K562 (cell line): Measurements from ENCODE around the gene ZNF487. TPM values are rescaled to one million over a fixed set of nuclear protein-coding genes. Genes with fewer than 3 reads are reported as not detected.

ENCODE experiments used
- DMBX1 ChIP-seq: fragments of 250-450 bp; sonication (Bioruptor Pico); IDR thresholded peaks from 2 replicates; pipeline ENCODE4 v1.8.0; 2022; ENCODE audit warnings: inconsistent platforms, mild to moderate bottlenecking, moderate library complexity, borderline replicate concordance
- EHMT2 ChIP-seq: fragments of 450-650 bp; IDR thresholded peaks from 2 replicates; pipeline ENCODE4 v1.6.1; 2018; ENCODE audit warnings: antibody characterized with exemption
- ELK1 ChIP-seq: sonication (generic); formaldehyde crosslinking; IDR thresholded peaks from 2 replicates; pipeline ENCODE4 v1.8.1; 2022; ENCODE audit warnings: missing genetic modification reagents
- HDAC3 ChIP-seq: fragments of 450-650 bp; IDR thresholded peaks from 2 replicates; pipeline ENCODE4 v1.6.1; 2018; ENCODE audit warnings: borderline replicate concordance, mild to moderate bottlenecking, moderate library complexity; ENCODE audit not compliant: partially characterized antibody
- HLTF ChIP-seq: fragments of 450-650 bp; IDR thresholded peaks from 2 replicates; pipeline ENCODE4 v1.6.1; 2016
- HMGN3 ChIP-seq: IDR thresholded peaks from 2 replicates; pipeline ENCODE4 v1.6.1; 2011; ENCODE audit warnings: borderline replicate concordance, low read depth, mild to moderate bottlenecking, mixed read lengths, low read length; ENCODE audit not compliant: insufficient read length; ENCODE audit errors: extremely low read depth
- HNRNPL ChIP-seq: fragments of 200-400 bp; formaldehyde crosslinking; IDR thresholded peaks from 2 replicates; pipeline ENCODE4 v1.6.1; 2017; ENCODE audit warnings: low read depth, mild to moderate bottlenecking, low read length
- MTA1 ChIP-seq: fragments of 450-650 bp; IDR thresholded peaks from 2 replicates; pipeline ENCODE4 v1.6.1; 2017; ENCODE audit warnings: borderline replicate concordance
- RFX5 ChIP-seq: IDR thresholded peaks from 2 replicates; pipeline ENCODE4 v1.6.1; 2011; ENCODE audit warnings: low read depth, mild to moderate bottlenecking, improper control_type of control experiment, low read length
- SMAD2 ChIP-seq: fragments of 150-350 bp; IDR thresholded peaks from 2 replicates; pipeline ENCODE4 v1.6.1; 2014; ENCODE audit warnings: low read depth, mild to moderate bottlenecking, low read length
- SMAD4 ChIP-seq: fragments of 250-450 bp; sonication (Bioruptor Pico); conservative IDR thresholded peaks from 2 replicates; pipeline ENCODE4 v1.8.0; 2021; ENCODE audit warnings: inconsistent platforms, mild to moderate bottlenecking, moderate library complexity
- TARDBP ChIP-seq: fragments of 450-650 bp; IDR thresholded peaks from 2 replicates; pipeline ENCODE4 v1.6.1; 2016
- TCF15 ChIP-seq: fragments of 250-450 bp; sonication (Bioruptor Pico); IDR thresholded peaks from 2 replicates; pipeline ENCODE4 v1.8.0; 2022; ENCODE audit warnings: moderate library complexity, mild to moderate bottlenecking, inconsistent platforms
- TEAD2 ChIP-seq: fragments of 450-650 bp; IDR thresholded peaks from 2 replicates; pipeline ENCODE4 v1.6.1; 2016; ENCODE audit warnings: missing genetic modification characterization, control low read depth, missing compliant biosample characterization
- ZBTB17 ChIP-seq: fragments of 450-650 bp; formaldehyde crosslinking; IDR thresholded peaks from 2 replicates; pipeline ENCODE4 v1.4.0; 2020; ENCODE audit warnings: mild to moderate bottlenecking
- ZNF165 ChIP-seq: fragments of 250-450 bp; sonication (Bioruptor Pico); IDR thresholded peaks from 2 replicates; pipeline ENCODE4 v1.4.0; 2020; ENCODE audit warnings: borderline replicate concordance
- ZNF224 ChIP-seq: sonication (generic); formaldehyde crosslinking; IDR thresholded peaks from 2 replicates; pipeline ENCODE4 v1.8.0; 2022; ENCODE audit warnings: mild to moderate bottlenecking, missing genetic modification reagents
- ZNF445 ChIP-seq: fragments of 250-450 bp; sonication (Bioruptor Pico); IDR thresholded peaks from 2 replicates; pipeline ENCODE4 v1.4.0; 2020; ENCODE audit warnings: low read depth, mild to moderate bottlenecking, moderate library complexity
- ZNF778 ChIP-seq: fragments of 450-650 bp; formaldehyde crosslinking; IDR thresholded peaks from 2 replicates; pipeline ENCODE4 v1.4.0; 2020; ENCODE audit warnings: mild to moderate bottlenecking, moderate library complexity
- polyA plus RNA-seq, 8 experiments: library from polyadenylated mRNA; depleted of rRNA in 4 of 8; stranded (reverse) in 5 of 8; unstranded in 3 of 8; fragments of >200 nt; fragmentation: Nextera tagmentation in 2 of 8; fragmentation: Illumina TruSeq in 1 of 8; extraction: Ambion mirVana in 2 of 8; extraction: Trizol in 1 of 8; gene quantifications; 2 replicates each; pipeline versions ENCODE4 v1.2.1 to v1.2.3, GENCODE V29; 2011 to 2014; ENCODE audit warnings: inconsistent platforms in 1 of 8, missing spikeins in 1 of 8
- total RNA-seq, 7 experiments: library from RNA; depleted of rRNA in 6 of 7; stranded (reverse); fragments of >200 nt in 6 of 7; fragmentation: Illumina TruSeq in 2 of 7; extraction: Trizol in 2 of 7; gene quantifications; 2 replicates each; pipeline versions ENCODE4 v1.2.1 to v1.2.3, GENCODE V29; 2011 to 2021; ENCODE audit warnings: low replicate concordance in 1 of 7
- TF ChIP-seq, protein P1 (sequence below): fragments of 200-800 bp; sonication (Bioruptor generic); IDR thresholded peaks from 2 replicates; pipeline ENCODE4 v1.6.1; 2017; ENCODE audit warnings: missing genetic modification characterization, missing compliant biosample characterization
- TF ChIP-seq, protein P2 (sequence below), 2 experiments: fragments of 450-650 bp in 1 of 2; sonication (generic) in 1 of 2; formaldehyde crosslinking in 1 of 2; IDR thresholded peaks in 1 of 2; conservative IDR thresholded peaks in 1 of 2; 2 replicates each; pipeline versions ENCODE4 v1.6.1 to v1.8.1; 2016 to 2023; ENCODE audit warnings: mild to moderate bottlenecking in 2 of 2, moderate library complexity in 2 of 2, inconsistent platforms in 1 of 2, missing genetic modification reagents in 1 of 2
- TF ChIP-seq, protein P3 (sequence below): fragments of 250-450 bp; sonication (Bioruptor Pico); IDR thresholded peaks from 2 replicates; pipeline ENCODE4 v1.4.0; 2020; ENCODE audit warnings: mild to moderate bottlenecking

Gene ZNF487
- total and polyA plus RNA-seq, 9 of the 15 experiments (the other 6 are each of a cell fraction or from before 2014, with no cell fraction given), result 1.9 to 6.5 (median 4.2) TPM

GRCh38 chr10:43436291-43437140 lies at the start of gene ZNF487 (continued):
- TF ChIP-seq HLTF (0 out of 2 replicates have a peak, but pooled peaks have one; percentile 52), ZNF778 (CRISPR knock-in tag) (no peak), SMAD2 (no peak), ELK1 (no peak), TEAD2 (tag) (no peak), SMAD4 (CRISPR knock-in tag) (peak; percentile 82), DMBX1 (CRISPR knock-in tag) (peak; percentile 42; the same call in 1 of the 2 replicates), TCF15 (CRISPR knock-in tag) (no peak), ZNF224 (no peak), ZBTB17 (CRISPR knock-in tag) (peak; percentile 80; the same call in 1 of the 2 replicates), EHMT2 (no peak), MTA1 (peak; percentile 63; the same call in 1 of the 2 replicates), HNRNPL (peak; percentile 91), HMGN3 (peak; percentile 69), ZNF445 (CRISPR knock-in tag) (no peak), HDAC3 (no peak), ZNF165 (CRISPR knock-in tag) (no peak), RFX5 (peak; percentile 46; the same call in 1 of the 2 replicates), TARDBP (peak; percentile 77)
- TF ChIP-seq, protein P1, sequence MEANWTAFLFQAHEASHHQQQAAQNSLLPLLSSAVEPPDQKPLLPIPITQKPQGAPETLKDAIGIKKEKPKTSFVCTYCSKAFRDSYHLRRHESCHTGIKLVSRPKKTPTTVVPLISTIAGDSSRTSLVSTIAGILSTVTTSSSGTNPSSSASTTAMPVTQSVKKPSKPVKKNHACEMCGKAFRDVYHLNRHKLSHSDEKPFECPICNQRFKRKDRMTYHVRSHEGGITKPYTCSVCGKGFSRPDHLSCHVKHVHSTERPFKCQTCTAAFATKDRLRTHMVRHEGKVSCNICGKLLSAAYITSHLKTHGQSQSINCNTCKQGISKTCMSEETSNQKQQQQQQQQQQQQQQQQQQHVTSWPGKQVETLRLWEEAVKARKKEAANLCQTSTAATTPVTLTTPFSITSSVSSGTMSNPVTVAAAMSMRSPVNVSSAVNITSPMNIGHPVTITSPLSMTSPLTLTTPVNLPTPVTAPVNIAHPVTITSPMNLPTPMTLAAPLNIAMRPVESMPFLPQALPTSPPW (CRISPR knock-in tag), result peak; percentile 85
- TF ChIP-seq, protein P2, sequence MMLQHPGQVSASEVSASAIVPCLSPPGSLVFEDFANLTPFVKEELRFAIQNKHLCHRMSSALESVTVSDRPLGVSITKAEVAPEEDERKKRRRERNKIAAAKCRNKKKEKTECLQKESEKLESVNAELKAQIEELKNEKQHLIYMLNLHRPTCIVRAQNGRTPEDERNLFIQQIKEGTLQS (IDR thresholded peaks at IDR 0.05), result peak; percentile 29
- TF ChIP-seq, protein P2 (CRISPR knock-in tag; conservative IDR thresholded peaks at IDR 0.05), result peak; percentile 63; the same call in 1 of the 2 replicates
- TF ChIP-seq, protein P3, sequence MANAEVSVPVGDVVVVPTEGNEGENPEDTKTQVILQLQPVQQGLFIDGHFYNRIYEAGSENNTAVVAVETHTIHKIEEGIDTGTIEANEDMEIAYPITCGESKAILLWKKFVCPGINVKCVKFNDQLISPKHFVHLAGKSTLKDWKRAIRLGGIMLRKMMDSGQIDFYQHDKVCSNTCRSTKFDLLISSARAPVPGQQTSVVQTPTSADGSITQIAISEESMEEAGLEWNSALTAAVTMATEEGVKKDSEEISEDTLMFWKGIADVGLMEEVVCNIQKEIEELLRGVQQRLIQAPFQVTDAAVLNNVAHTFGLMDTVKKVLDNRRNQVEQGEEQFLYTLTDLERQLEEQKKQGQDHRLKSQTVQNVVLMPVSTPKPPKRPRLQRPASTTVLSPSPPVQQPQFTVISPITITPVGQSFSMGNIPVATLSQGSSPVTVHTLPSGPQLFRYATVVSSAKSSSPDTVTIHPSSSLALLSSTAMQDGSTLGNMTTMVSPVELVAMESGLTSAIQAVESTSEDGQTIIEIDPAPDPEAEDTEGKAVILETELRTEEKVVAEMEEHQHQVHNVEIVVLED (CRISPR knock-in tag), result peak; percentile 82
